ENCODE results near the gene MVK. TPM values are rescaled to one million over a fixed set of nuclear protein-coding genes. Genes with fewer than 3 reads are reported as not detected.

MVK gene
- total and polyA plus RNA-seq, 3 donors from 2014 or later, result 49.8 to 63.6 (median 63.1) TPM

GRCh38 chr12:109642506-109643132, 69.0 kb downstream of the MVK start:
- DNase-seq, result no peak
- TF ChIP-seq POLR2A (IDR thresholded peaks at IDR 0.05), result no peak
- no peak for TF ChIP-seq CTCF (IDR thresholded peaks at IDR 0.05)
- no peak overlapping the region for H3K27ac ChIP-seq
- no peak overlapping the region for H3K4me3 ChIP-seq
- no peaks in the 10 kb centered on the region for H3K4me1 ChIP-seq
- no peaks in the 10 kb centered on the region for H3K36me3 ChIP-seq (ENCODE audit: low read depth, missing control alignments)
- 76 to 81% methylated on average over 10 of the region's 10 CpGs for WGBS, 2 donors
- H3K27me3 ChIP-seq, result no peaks in the 10 kb centered on the region
- intact Hi-C loops (cut with DNase I; ENCODE audit: low total_unique reads), result no loop called here
- no peaks in the 10 kb centered on the region for H3K9me3 ChIP-seq

GRCh38 chr12:109645194-109645593, 71.6 kb downstream of the MVK start:
- Histone ChIP-seq H3K36me3 (ENCODE audit: low read depth, missing control alignments) (no peaks in the 10 kb centered on the region), H3K27me3 (no peaks in the 10 kb centered on the region), H3K27ac (no peak overlapping the region), H3K4me1 (no peaks in the 10 kb centered on the region), H3K4me3 (no peak overlapping the region), H3K9me3 (no peaks in the 10 kb centered on the region)
- TF ChIP-seq CTCF (IDR thresholded peaks at IDR 0.05) (no peak), POLR2A (IDR thresholded peaks at IDR 0.05) (no peak)
- intact Hi-C loops (cut with DNase I; ENCODE audit: low total_unique reads), result no loop called here
- 70 to 71% methylated on average over 11 of the region's 11 CpGs for WGBS, 2 donors
- no peak for DNase-seq

DNA sequence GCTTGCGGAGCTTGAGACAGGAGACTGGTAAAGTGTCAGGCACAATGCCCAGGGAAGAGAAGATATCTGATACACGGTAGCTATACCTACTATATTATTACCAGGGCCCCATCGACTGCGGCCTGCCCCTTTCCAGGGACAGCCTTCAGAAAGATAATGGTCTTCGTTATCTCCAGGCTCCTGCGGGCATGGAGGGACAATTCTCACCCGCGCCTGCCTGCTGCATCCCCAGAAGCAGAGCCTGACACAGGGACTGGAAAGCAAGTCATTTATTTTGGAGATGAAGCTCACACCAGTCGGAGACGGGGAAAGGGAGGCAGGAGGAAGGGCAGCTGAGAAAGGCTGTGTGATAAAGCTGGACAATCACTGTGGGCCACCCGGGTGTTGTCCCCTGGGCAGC, 72.1 kb downstream of the MVK start:
- Histone ChIP-seq H3K4me3 (no peak overlapping the region), H3K9me3 (no peaks in the 10 kb centered on the region), H3K27me3 (no peaks in the 10 kb centered on the region), H3K36me3 (ENCODE audit: low read depth, missing control alignments) (no peaks in the 10 kb centered on the region), H3K27ac (no peak overlapping the region), H3K4me1 (no peaks in the 10 kb centered on the region)
- WGBS, 2 donors, result 77 to 88% methylated on average over 11 of the region's 11 CpGs
- intact Hi-C loops (cut with DNase I; ENCODE audit: low total_unique reads), result no loop called here
- DNase-seq, result no peak
- TF ChIP-seq CTCF (IDR thresholded peaks at IDR 0.05) (no peak), POLR2A (IDR thresholded peaks at IDR 0.05) (no peak)

Other genes starting within 250 kb of the MVK start
- gene MYO1H, start 225.9 kb upstream of the MVK start, total RNA-seq, result 1 to 10 TPM; 1.7 to 3.7 TPM
- gene MYO1H, start 225.9 kb upstream of the MVK start, polyA plus RNA-seq (ENCODE audit: insufficient read depth, low read depth, low replicate concordance), result 2.9 TPM
- 10 to 100 TPM; 43.0 to 58.7 TPM for gene KCTD10, start 96.5 kb upstream of the MVK start, total RNA-seq
- gene KCTD10, start 96.5 kb upstream of the MVK start, polyA plus RNA-seq (ENCODE audit: insufficient read depth, low read depth, low replicate concordance), result 43.6 TPM
- 10 to 100 TPM; 65.6 to 66.8 TPM for gene UBE3B, start 96.2 kb upstream of the MVK start, total RNA-seq
- gene UBE3B, start 96.2 kb upstream of the MVK start, polyA plus RNA-seq (ENCODE audit: insufficient read depth, low read depth, low replicate concordance), result 38.1 TPM
- gene MMAB, start 290 bp upstream of the MVK start, total RNA-seq, result 10 to 100 TPM; 23.6 to 26.4 TPM
- 45.2 TPM for gene MMAB, start 290 bp upstream of the MVK start, polyA plus RNA-seq (ENCODE audit: insufficient read depth, low read depth, low replicate concordance)
- 10 to 100 TPM; 75.7 to 78.6 TPM for gene FAM222A, start 140.0 kb downstream of the MVK start, total RNA-seq
- gene FAM222A, start 140.0 kb downstream of the MVK start, polyA plus RNA-seq (ENCODE audit: insufficient read depth, low read depth, low replicate concordance), result 34.5 TPM